Peyer's patch (tissue), 4 donors: ENCODE data around the gene KMT2B.

ENCODE experiments used
- POLR2A ChIP-seq, 2 donors: fragments of 450-650 bp; IDR thresholded peaks; one replicate each; pipeline ENCODE4 v1.5.1; 2017; ENCODE audit warnings: antibody characterized with exemption in 2 of 2, mild to moderate bottlenecking in 2 of 2, moderate library complexity in 2 of 2
- TF ChIP-seq, protein P1 (sequence below), 6 experiments: fragments of 450-650 bp in 4 of 6; fragments of 200-600 bp in 2 of 6; sonication (generic) in 1 of 6; IDR thresholded peaks; one replicate each; pipeline ENCODE4 v1.5.1; 2017 to 2019; ENCODE audit warnings: antibody characterized with exemption in 6 of 6, mild to moderate bottlenecking in 3 of 6, moderate library complexity in 1 of 6

DNA sequence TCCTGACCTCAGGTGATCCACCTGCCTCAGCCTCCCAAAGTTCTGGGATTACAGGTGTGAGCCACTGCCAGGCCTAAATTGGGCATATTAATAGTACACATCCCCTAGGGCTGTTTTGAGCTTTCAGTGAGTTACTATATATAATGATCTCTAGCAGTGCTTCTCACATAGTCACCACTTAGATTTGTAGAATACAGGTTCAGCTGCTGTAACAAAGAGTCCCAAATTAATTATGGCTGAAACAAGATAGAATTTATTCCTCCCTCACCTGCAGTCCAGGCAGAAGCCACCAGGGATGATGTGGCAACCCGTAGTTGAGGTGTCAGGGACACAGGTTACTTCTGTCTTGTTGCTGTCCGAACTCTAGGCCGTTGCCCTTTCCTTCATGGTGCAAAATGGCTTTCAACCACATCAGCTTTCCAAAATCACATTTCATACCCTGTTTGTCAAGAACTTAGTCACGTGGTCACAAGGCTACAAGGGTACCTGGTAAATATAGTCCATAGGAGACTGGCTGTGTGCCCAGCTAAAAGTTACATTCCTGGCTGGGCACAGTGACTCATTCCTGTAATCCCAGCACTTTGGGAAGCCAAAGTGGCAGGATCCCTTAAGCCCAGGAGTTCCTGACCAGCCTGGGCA lies 43.0 kb downstream of the KMT2B start:
- no peak for TF ChIP-seq POLR2A (IDR thresholded peaks at IDR 0.05)
- TF ChIP-seq, protein P1, sequence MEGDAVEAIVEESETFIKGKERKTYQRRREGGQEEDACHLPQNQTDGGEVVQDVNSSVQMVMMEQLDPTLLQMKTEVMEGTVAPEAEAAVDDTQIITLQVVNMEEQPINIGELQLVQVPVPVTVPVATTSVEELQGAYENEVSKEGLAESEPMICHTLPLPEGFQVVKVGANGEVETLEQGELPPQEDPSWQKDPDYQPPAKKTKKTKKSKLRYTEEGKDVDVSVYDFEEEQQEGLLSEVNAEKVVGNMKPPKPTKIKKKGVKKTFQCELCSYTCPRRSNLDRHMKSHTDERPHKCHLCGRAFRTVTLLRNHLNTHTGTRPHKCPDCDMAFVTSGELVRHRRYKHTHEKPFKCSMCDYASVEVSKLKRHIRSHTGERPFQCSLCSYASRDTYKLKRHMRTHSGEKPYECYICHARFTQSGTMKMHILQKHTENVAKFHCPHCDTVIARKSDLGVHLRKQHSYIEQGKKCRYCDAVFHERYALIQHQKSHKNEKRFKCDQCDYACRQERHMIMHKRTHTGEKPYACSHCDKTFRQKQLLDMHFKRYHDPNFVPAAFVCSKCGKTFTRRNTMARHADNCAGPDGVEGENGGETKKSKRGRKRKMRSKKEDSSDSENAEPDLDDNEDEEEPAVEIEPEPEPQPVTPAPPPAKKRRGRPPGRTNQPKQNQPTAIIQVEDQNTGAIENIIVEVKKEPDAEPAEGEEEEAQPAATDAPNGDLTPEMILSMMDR (IDR thresholded peaks at IDR 0.05): no peak
